Adrenal gland (tissue), 12 donors: Measurements from ENCODE around the gene YARS1. TPM values are rescaled to one million over a fixed set of nuclear protein-coding genes. Genes with fewer than 3 reads are reported as not detected.

ENCODE experiments used
- DNase-seq, 7 donors: peaks; one replicate each; pipeline ENCODE4 v3.0.0-alpha.2; 2019 to 2020
- H3K27ac ChIP-seq, 5 donors: fragments of 200-600 bp; sonication (generic) in 4 of 5; 1 replicate in 3 of 5; 2 replicates in 2 of 5; pipeline versions ENCODE4 v1.5.1 to v1.8.0; 2016 to 2020; ENCODE audit warnings: mild to moderate bottlenecking in 1 of 5
- H3K27me3 ChIP-seq: fragments of 200-600 bp; 2 replicates; pipeline ENCODE4 v1.8.0; 2021
- H3K36me3 ChIP-seq, 2 donors: fragments of 200-600 bp; replicated peaks in 1 of 2; 1 replicate in 1 of 2; 2 replicates in 1 of 2; pipeline versions ENCODE4 v1.5.1 to v1.8.0; 2018 to 2022
- H3K4me1 ChIP-seq, 2 donors: fragments of 200-600 bp; replicated peaks in 1 of 2; 1 replicate in 1 of 2; 2 replicates in 1 of 2; pipeline versions ENCODE4 v1.5.1 to v1.8.0; 2018 to 2021
- H3K4me3 ChIP-seq, 4 donors: fragments of 200-600 bp; sonication (generic) in 3 of 4; one replicate each; pipeline ENCODE4 v1.5.1; 2016 to 2018
- H3K9me3 ChIP-seq, 3 donors: fragments of 200-600 bp; sonication (generic) in 1 of 3; replicated peaks in 1 of 3; 1 replicate in 2 of 3; 2 replicates in 1 of 3; pipeline versions ENCODE4 v1.5.1 to v1.8.0; 2016 to 2021
- CTCF ChIP-seq, 6 experiments: fragments of 450-650 bp in 4 of 6; fragments of 200-600 bp in 2 of 6; sonication (generic) in 1 of 6; IDR thresholded peaks; 1 replicate in 5 of 6; 2 replicates in 1 of 6; pipeline versions ENCODE4 v1.5.1 to v1.8.0; 2016 to 2021; ENCODE audit warnings: antibody characterized with exemption in 6 of 6, mild to moderate bottlenecking in 2 of 6, moderate library complexity in 1 of 6
- POLR2A ChIP-seq, 2 donors: fragments of 450-650 bp; IDR thresholded peaks; one replicate each; pipeline ENCODE4 v1.6.1; 2017; ENCODE audit warnings: antibody characterized with exemption in 2 of 2, mild to moderate bottlenecking in 2 of 2, moderate library complexity in 1 of 2
- WGBS, 4 donors: extraction: QIAGEN DNeasy Blood & Tissue Kit in 2 of 4; methylation state at CpG; one replicate each; pipeline versions ENCODE4 v1.1.5 to v1.1.7; 2013 to 2017; 5-methylcytosine and 5-hydroxymethylcytosine counted together
- intact Hi-C, 2 donors: fragments of 100-400 bp; cut with DNase I; formaldehyde crosslinking; loops; one replicate each; pipeline versions ENCODE4 v1.14.1 to v1.15.0; 2022 to 2023
- polyA plus RNA-seq, 3 donors: library from polyadenylated mRNA; stranded (reverse); fragments of 200-250 nt in 2 of 3; fragments of 350-450 nt in 1 of 3; fragmentation: Illumina TruSeq in 1 of 3; extraction: RNeasy Lipid Tissue Mini Kit (QIAGEN cat#74804) in 1 of 3; gene quantifications; one replicate each; pipeline ENCODE4 v1.2.3, GENCODE V29; 2013 to 2014
- total RNA-seq, 9 donors: library from RNA; depleted of rRNA in 4 of 9; stranded (reverse); fragments of >200 nt in 4 of 9; fragments of 120-200 nt in 1 of 9; fragmentation: NEBNext Ultra II Directional in 1 of 9; extraction: Animal tissue kit (Norgen Biotek cat#: 25700) in 1 of 9; gene quantifications; one replicate each; pipeline versions ENCODE4 v1.1.0 to v1.2.4, GENCODE V29; 2013 to 2023
- donor health status: healthy with polysubstance abuse.
- donor health status: Bipolar disorder and iron deficiency.
- donor health status: DM: yes; HTN: yes; CAD: no.
- donor health status: DM: no; HTN: no; CAD: no.
- donor health status: DM: no; HTN: no; CAD: no.
- donor health status: DM: yes; HTN: yes; CAD: no.

YARS1 gene
- total and polyA plus RNA-seq, 12 donors, result 55.5 to 190 (median 97.0) TPM

GRCh38 chr1:32786856-32787255, 30.3 kb downstream of the YARS1 start:
- Histone ChIP-seq H3K27ac (peak overlapping the region in 1 of 5 donors; percentile 9), H3K36me3 (peaks cover 0 to 83% of the 10 kb centered on the region in 2 donors), H3K4me1 (peaks cover 9 to 10% of the 10 kb centered on the region in 2 donors), H3K27me3 (no peaks in the 10 kb centered on the region), H3K9me3 (no peaks in the 10 kb centered on the region), H3K4me3 (no peak overlapping the region)
- TF ChIP-seq CTCF (IDR thresholded peaks at IDR 0.05) (peak; percentile 24 to 55 (median 50)), POLR2A (IDR thresholded peaks at IDR 0.05) (no peak)
- 28 to 46% (median 36%) methylated on average over 4 of the region's 4 CpGs for WGBS, 4 donors
- intact Hi-C loops, result no loop called here
- no peak for DNase-seq

DNA sequence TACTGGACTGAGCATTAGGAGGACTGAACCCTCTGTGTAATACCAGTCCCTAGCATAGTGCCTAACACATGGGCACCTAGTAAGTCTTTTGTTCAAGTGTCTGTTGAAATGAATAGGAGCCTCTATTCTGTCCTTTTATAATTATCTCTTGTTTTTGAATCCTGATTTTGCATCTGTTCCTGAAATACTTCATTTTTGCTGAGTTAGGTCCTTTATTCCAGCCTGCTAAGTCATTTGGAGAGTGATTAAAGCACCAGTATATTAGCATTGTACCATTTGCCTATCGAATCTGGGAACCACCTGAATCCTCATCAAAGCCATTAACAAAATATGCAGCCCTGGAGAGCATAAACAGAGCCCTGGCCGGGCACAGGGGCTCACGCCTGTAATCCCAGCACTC, 32.3 kb downstream of the YARS1 start:
- H3K9me3 ChIP-seq, result no peaks in the 10 kb centered on the region
- H3K36me3 ChIP-seq, result peaks cover 0 to 88% of the 10 kb centered on the region in 2 donors
- peaks cover 6 to 10% of the 10 kb centered on the region in 2 donors for H3K4me1 ChIP-seq
- no peak overlapping the region for H3K27ac ChIP-seq
- DNase-seq, result no peak
- WGBS, 4 donors, result 86 to 95% (median 92%) methylated on average over 3 of the region's 3 CpGs
- intact Hi-C loops, result no loop called here
- no peaks in the 10 kb centered on the region for H3K27me3 ChIP-seq
- H3K4me3 ChIP-seq, result no peak overlapping the region
- no peak for TF ChIP-seq CTCF (IDR thresholded peaks at IDR 0.05)
- TF ChIP-seq POLR2A (IDR thresholded peaks at IDR 0.05), result no peak

GRCh38 chr1:32783851-32784250, 33.3 kb downstream of the YARS1 start:
- H3K4me3 ChIP-seq, result no peak overlapping the region
- DNase-seq, result no peak
- no peaks in the 10 kb centered on the region for H3K27me3 ChIP-seq
- WGBS, 4 donors, result 93 to 98% (median 95%) methylated on average over 5 of the region's 5 CpGs
- intact Hi-C loops, result no loop called here
- H3K9me3 ChIP-seq, result no peaks in the 10 kb centered on the region
- H3K27ac ChIP-seq, result no peak overlapping the region
- peaks cover 3 to 7% of the 10 kb centered on the region in 2 donors for H3K4me1 ChIP-seq
- H3K36me3 ChIP-seq, result peaks cover 0 to 97% of the 10 kb centered on the region in 2 donors
- TF ChIP-seq POLR2A (IDR thresholded peaks at IDR 0.05) (no peak), CTCF (IDR thresholded peaks at IDR 0.05) (no peak)

GRCh38 chr1:32782086-32782485, 35.1 kb downstream of the YARS1 start:
- no peaks in the 10 kb centered on the region for H3K9me3 ChIP-seq
- H3K4me3 ChIP-seq, result no peak overlapping the region
- intact Hi-C loops, result no loop called here
- 87 to 96% (median 89%) methylated on average over 5 of the region's 5 CpGs for WGBS, 4 donors
- peaks cover 0 to 5% of the 10 kb centered on the region in 2 donors for H3K4me1 ChIP-seq
- peaks cover 0 to 95% of the 10 kb centered on the region in 2 donors for H3K36me3 ChIP-seq
- H3K27ac ChIP-seq, result peak overlapping the region in 1 of 5 donors; percentile 14
- no peaks in the 10 kb centered on the region for H3K27me3 ChIP-seq
- TF ChIP-seq CTCF (IDR thresholded peaks at IDR 0.05), result no peak
- no peak for TF ChIP-seq POLR2A (IDR thresholded peaks at IDR 0.05)
- no peak for DNase-seq
